Measurements from ENCODE around the gene MAP3K8. TPM values are rescaled to one million over a fixed set of nuclear protein-coding genes. Genes with fewer than 3 reads are reported as not detected.
"Not testable (repeated sequence)": the region's sequence is repeated elsewhere in the genome, so short reads cannot be mapped to it uniquely, and the experiment has no call there.

The MAP3K8 gene
- total RNA-seq, 1 donor from 2014 or later = 5.8 TPM

GRCh38 chr10:30447125-30447799 is 13.3 kb downstream of the MAP3K8 start:
- DNase-seq (ENCODE audit: low read depth, low spot score) = no peak

DNA sequence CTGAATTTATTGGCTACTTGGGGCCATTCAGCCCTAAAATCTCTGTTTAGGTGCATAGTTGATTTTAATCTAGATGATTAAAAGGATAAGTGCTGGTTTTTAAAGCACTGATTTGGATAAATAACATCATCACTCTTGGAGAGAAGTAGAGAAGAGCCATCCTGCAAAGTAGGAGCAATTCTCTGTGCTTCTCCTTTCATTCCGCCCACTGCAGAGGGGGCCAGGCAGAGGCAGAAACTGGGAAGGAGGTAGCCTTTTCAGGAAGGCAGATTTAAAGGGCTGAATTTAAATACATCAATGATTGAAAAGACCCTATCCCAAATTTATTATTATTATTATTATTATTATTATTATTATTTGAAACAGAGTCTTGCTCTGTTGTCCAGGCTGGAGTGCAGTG is 14.1 kb downstream of the MAP3K8 start:
- DNase-seq (ENCODE audit: low read depth, low spot score) = no peak

GRCh38 chr10:30453764-30454527 is 20.0 kb downstream of the MAP3K8 start:
- no peak for DNase-seq (ENCODE audit: low read depth, low spot score)

- DNase-seq (ENCODE audit: low read depth, low spot score) = peak; percentile 69
Observed at GRCh38 chr10:30454744-30455510, 20.9 kb downstream of the MAP3K8 start.

DNA sequence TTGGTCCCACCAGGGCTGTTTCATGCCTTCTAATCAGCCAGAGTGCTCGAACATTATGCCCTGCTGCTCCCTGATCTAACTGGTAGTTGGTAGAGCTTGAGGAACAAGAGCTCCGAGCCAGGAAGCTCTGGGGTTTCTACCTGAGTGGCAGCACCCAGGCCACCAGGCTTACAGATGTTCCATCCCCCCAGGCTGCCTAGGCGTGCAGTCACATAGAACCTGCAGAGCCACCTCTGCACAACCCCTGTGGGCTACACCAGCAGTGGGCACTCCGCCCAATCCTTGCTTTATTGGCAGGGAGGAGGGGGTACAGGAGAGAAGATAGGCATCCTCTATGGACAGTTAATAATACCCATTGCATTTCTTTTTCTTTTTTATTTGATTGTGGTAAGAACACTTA is 21.8 kb downstream of the MAP3K8 start:
- no peak for DNase-seq (ENCODE audit: low read depth, low spot score)

DNA sequence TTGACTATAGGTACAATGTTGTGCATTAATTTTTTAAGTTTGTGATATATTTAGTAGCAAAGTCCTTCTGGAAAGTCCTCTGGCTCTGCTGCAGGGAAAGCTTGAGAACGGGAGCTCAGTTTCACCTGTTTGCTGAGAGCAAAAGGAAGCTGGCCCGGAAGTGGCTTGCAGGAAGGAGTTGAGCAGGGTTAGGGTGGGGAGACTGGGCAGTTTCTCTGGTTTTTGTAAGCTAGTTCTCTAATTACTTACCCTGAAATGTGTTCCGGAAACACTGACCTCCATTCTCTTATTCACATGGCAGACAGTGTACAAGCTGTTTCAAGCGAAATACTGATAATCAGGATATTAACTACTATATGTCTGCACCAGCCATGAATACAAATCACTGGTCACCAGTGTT is 22.3 kb downstream of the MAP3K8 start:
- DNase-seq (ENCODE audit: low read depth, low spot score) = no peak

GRCh38 chr10:30459283-30459682 is 25.3 kb downstream of the MAP3K8 start:
- no peak for DNase-seq (ENCODE audit: low read depth, low spot score)

DNA sequence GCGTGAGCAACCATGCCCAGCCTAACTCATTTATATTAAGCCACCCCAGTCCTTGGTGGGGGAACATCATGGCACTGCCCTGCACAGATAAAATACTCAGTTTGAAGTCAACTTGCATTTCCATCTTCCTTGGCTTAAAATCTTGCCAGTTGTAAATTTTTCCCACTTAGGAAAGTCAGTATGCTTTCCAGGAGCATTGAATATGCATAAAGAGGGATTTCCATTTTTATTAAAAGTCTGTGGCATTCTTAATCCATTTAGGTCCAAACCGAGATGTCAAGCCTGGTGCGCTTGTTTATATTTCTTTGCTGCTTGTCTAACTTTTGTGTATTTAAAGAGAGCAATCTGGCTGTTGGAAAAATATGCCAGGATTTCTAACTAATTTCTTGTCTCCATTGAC is 26.1 kb downstream of the MAP3K8 start:
- no peak for DNase-seq (ENCODE audit: low read depth, low spot score)

DNA sequence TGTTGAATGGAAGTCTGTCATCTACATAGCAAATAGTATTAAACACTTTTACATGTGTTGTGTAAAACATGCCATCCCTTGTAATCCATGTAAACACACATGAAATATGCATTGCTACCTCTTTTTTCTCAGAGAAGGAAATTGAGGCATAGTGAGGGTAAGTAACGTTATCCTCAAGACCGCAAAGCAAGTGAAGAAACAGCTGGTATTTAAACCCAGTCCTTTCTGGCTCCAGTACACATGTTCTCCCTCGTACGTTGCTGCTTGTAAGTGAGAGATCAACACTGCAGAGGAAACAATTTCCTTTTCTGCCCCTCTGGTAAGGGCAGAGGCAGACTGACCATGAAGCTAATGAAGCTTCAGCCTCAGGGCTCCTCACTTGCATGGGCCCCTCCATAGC is 28.5 kb downstream of the MAP3K8 start:
- no peak for DNase-seq (ENCODE audit: low read depth, low spot score)

GRCh38 chr10:30463944-30464451 is 30.0 kb downstream of the MAP3K8 start:
- DNase-seq (ENCODE audit: low read depth, low spot score) = no peak

- no peak for DNase-seq (ENCODE audit: low read depth, low spot score)
Observed at GRCh38 chr10:30464675-30465074, 30.7 kb downstream of the MAP3K8 start.

DNA sequence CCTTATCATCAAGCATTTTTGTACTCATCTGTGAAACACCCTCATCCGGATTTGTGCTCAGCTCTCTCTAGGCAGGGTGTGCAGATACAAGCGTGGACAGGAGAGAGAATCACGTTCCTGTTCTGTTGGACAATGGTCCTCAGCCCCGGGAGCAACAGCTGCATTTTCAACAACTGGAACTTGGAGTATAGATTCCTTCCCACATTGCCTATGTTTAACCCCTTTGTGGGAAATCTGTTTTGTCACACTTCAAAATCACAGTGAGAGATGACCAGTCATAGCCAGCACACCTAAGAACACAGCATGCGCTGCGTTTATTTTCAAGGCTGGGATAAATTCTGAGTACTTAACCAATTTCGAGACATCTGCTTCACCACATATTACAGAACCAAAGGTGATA is 32.5 kb downstream of the MAP3K8 start:
- no peak for DNase-seq (ENCODE audit: low read depth, low spot score)

- no peak for DNase-seq (ENCODE audit: low read depth, low spot score)
Observed at GRCh38 chr10:30467651-30468338, 33.8 kb downstream of the MAP3K8 start.

GRCh38 chr10:30472414-30473155 is 38.6 kb downstream of the MAP3K8 start:
- DNase-seq (ENCODE audit: low read depth, low spot score) = no peak

- not testable (repeated sequence) for DNase-seq (ENCODE audit: low read depth, low spot score)
Observed at GRCh38 chr10:30475515-30475914, 41.5 kb downstream of the MAP3K8 start.

GRCh38 chr10:30476511-30477155 is 42.6 kb downstream of the MAP3K8 start:
- no peak for DNase-seq (ENCODE audit: low read depth, low spot score)

DNA sequence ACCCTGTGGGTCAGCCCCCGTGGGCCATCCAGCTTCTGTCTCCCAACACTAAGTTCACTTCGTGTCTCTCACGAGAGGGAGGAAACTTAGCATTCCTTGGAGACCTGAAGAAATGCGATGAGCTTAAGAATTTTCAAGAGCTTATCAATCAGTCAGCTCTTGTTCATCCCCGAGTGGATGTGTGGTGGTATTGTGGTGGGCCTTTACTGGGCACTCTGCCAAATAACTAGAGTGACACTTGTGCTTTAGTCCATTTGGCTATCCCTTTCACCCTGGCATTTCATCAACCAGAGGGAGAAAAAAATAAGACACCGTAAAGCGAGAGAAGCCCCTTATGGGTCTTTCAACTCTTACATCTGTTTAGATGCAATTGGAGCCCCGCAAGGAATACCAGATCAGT is 45.5 kb downstream of the MAP3K8 start:
- not testable (repeated sequence) for DNase-seq (ENCODE audit: low read depth, low spot score)

DNA sequence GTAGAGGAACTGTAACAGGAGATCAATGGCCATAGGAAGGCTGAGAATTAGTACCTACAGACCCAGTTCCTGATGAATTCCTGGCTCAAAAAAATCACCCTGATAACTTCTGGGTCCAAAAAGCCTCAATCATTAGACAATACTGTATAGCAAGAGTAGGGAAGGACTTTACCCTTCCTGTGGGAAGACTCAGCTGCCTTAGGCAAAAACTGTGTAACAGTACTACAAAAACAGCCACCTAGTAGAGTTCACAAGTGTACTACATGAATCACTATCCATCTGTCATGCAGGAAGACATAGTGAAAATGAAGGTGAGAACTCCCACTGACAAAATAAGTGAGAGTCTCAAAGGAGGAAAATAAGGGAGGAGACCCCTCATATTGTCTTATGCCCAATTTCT is 47.6 kb downstream of the MAP3K8 start:
- DNase-seq (ENCODE audit: low read depth, low spot score) = no peak

DNA sequence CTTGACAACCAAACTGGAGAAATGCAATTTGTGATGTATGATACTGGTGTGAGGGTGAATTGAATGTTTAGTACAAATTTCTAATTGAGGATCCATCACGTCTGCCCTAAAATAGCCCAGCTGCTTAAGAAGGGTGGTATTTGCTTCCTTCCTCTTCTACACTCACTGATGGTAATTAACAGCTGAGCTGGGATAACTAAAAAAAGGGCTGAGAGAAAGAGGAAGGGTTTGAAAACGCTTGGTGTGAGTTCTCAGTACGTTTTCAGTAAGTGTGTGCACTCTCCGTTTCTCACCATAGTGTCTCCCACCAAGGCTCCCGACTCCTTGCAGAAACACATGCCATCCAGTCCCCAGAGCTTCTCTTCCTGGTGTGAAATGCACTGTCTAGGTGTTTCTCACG is 54.3 kb downstream of the MAP3K8 start:
- DNase-seq (ENCODE audit: low read depth, low spot score) = no peak

GRCh38 chr10:30489346-30489745 is 55.4 kb downstream of the MAP3K8 start:
- DNase-seq (ENCODE audit: low read depth, low spot score) = no peak
